K562 (cell line): ENCODE results near the gene C6orf15. TPM values are rescaled to one million over a fixed set of nuclear protein-coding genes. Genes with fewer than 3 reads are reported as not detected.

Experiments used
- ATAC-seq: fragments of 200-7000 bp; cut with Tn5 transposase; 3 replicates; pipeline ENCODE4 v1.9.1; 2020; ENCODE audit warnings: moderate library complexity
- BruUV-seq: library from RNA; stranded (reverse); fragments of 400-500 nt; replicated peaks from 2 replicates; lab custom pipeline; 2021; lab: Mats Ljungman, UMichigan
- CTCF ChIA-PET: fragments of 300-600 bp; formaldehyde crosslinking; extraction: SDS; loops from one replicate; lab custom pipeline; 2021; ENCODE audit warnings: low intra/inter-chr PET ratio; lab: Yijun Ruan, JAX
- POLR2A ChIA-PET: fragments of 300-600, 350-650 bp; sonication (Branson Sonifier 250); formaldehyde crosslinking; extraction: SDS; loops from one replicate; lab custom pipeline; 2021; ENCODE audit warnings: antibody characterized with exemption, inconsistent platforms; lab: Yijun Ruan, JAX
- DNase-seq, 4 experiments: peaks; one replicate each; pipeline versions ENCODE4 v3.0.0 to v3.0.0-alpha.2; 2011 to 2018; ENCODE audit warnings: low spot score in 3 of 4, mixed read lengths in 3 of 4; ENCODE audit errors: extremely low read depth in 1 of 4
- FAIRE-seq: peaks from 2 replicates; lab custom pipeline; 2011; peaks lifted over from hg19 to GRCh38; lab: Jason Lieb, UNC
- H2AFZ ChIP-seq: 2 replicates; pipeline ENCODE4 v1.6.0; 2011; ENCODE audit warnings: low read depth, low read length, control low read depth, inconsistent platforms
- H3K27ac ChIP-seq: fragments of 200-600 bp; 3 replicates; pipeline ENCODE4 v1.8.0; 2011; ENCODE audit warnings: low read depth, mild to moderate bottlenecking, control low read depth, inconsistent platforms, low read length, moderate library complexity, mixed read lengths; ENCODE audit errors: extremely low read depth
- H3K27me3 ChIP-seq, 2 experiments: fragments of 300-600 bp in 1 of 2; 2 replicates in 1 of 2; 3 replicates in 1 of 2; pipeline versions ENCODE4 v1.6.0 to v1.8.0; 2011; ENCODE audit warnings: inconsistent platforms in 2 of 2, low read length in 2 of 2, mild to moderate bottlenecking in 1 of 2, mixed read lengths in 1 of 2, moderate library complexity in 1 of 2; ENCODE audit not compliant: control insufficient read depth in 2 of 2, insufficient read depth in 2 of 2
- H3K36me3 ChIP-seq: fragments of 300-600 bp; 3 replicates; pipeline ENCODE4 v1.8.0; 2011; ENCODE audit warnings: mild to moderate bottlenecking, low read length, inconsistent platforms; ENCODE audit not compliant: control insufficient read depth, insufficient read depth
- H3K4me1 ChIP-seq, 2 experiments: fragments of 200-600 bp in 1 of 2; replicated peaks in 1 of 2; 2 replicates in 1 of 2; 3 replicates in 1 of 2; pipeline versions ENCODE4 v1.5.1 to v1.8.0; 2011; ENCODE audit warnings: inconsistent platforms in 2 of 2, low read length in 2 of 2, mild to moderate bottlenecking in 1 of 2, mixed read lengths in 1 of 2, moderate library complexity in 1 of 2; ENCODE audit not compliant: control insufficient read depth in 2 of 2, insufficient read depth in 2 of 2
- H3K4me2 ChIP-seq: 2 replicates; pipeline ENCODE4 v1.6.1; 2011; ENCODE audit warnings: low read length, control low read depth, inconsistent platforms, mixed read lengths; ENCODE audit not compliant: insufficient read depth
- H3K4me3 ChIP-seq: fragments of 200-600 bp; sonication (generic), shearing (Covaris generic); 2 replicates; pipeline ENCODE4 v1.5.1; 2016; ENCODE audit warnings: control low read depth, inconsistent platforms
- H3K79me2 ChIP-seq: fragments of 200-600 bp; 3 replicates; pipeline ENCODE4 v1.8.0; 2011; ENCODE audit warnings: low read length, inconsistent platforms; ENCODE audit not compliant: control insufficient read depth, insufficient read depth
- H3K9ac ChIP-seq, 2 experiments: 2 replicates each; pipeline versions ENCODE4 v1.6.0 to v1.6.1; 2011; ENCODE audit warnings: low read depth in 2 of 2, low read length in 2 of 2, control low read depth in 1 of 2, inconsistent platforms in 1 of 2, mild to moderate bottlenecking in 1 of 2, mixed read lengths in 1 of 2; ENCODE audit not compliant: insufficient read depth in 1 of 2
- H3K9me1 ChIP-seq: one replicate; pipeline ENCODE4 v1.6.0; 2011; ENCODE audit warnings: inconsistent platforms, mild to moderate bottlenecking, low read length, moderate library complexity; ENCODE audit not compliant: control insufficient read depth, insufficient read depth
- H3K9me3 ChIP-seq: replicated peaks from 2 replicates; pipeline ENCODE4 v1.5.1; 2011; ENCODE audit warnings: low read depth, low read length, inconsistent platforms; ENCODE audit not compliant: control insufficient read depth, insufficient read depth
- H4K20me1 ChIP-seq: replicated peaks from 2 replicates; pipeline ENCODE4 v1.6.1; 2011; ENCODE audit warnings: low read length, inconsistent platforms, mixed read lengths; ENCODE audit not compliant: control insufficient read depth, insufficient read depth
- BCOR ChIP-seq: fragments of 450-650 bp; IDR thresholded peaks from 2 replicates; pipeline ENCODE4 v1.6.1; 2016
- C11orf30 ChIP-seq: fragments of 450-650 bp; IDR thresholded peaks from 2 replicates; pipeline ENCODE4 v1.6.1; 2016; ENCODE audit warnings: low read depth, mild to moderate bottlenecking
- EP400 ChIP-seq: fragments of 450-650 bp; IDR thresholded peaks from 2 replicates; pipeline ENCODE4 v1.6.1; 2017; ENCODE audit warnings: antibody characterized with exemption, mild to moderate bottlenecking, moderate library complexity
- IRF1 ChIP-seq: sonication (generic); formaldehyde crosslinking; IDR thresholded peaks from 2 replicates; pipeline ENCODE4 v1.8.0; 2022; ENCODE audit warnings: missing genetic modification reagents, mild to moderate bottlenecking, borderline replicate concordance
- MAFF ChIP-seq: IDR thresholded peaks from 2 replicates; pipeline ENCODE4 v1.6.1; 2012; ENCODE audit warnings: low read length, improper control_type of control experiment
- MAFG ChIP-seq: fragments of 450-650 bp; conservative IDR thresholded peaks from 2 replicates; pipeline ENCODE4 v1.6.1; 2016; ENCODE audit warnings: missing genetic modification characterization, missing compliant biosample characterization
- MAFK ChIP-seq: IDR thresholded peaks from 2 replicates; pipeline ENCODE4 v1.6.1; 2011; ENCODE audit warnings: low read length, improper control_type of control experiment
- NFE2 ChIP-seq: IDR thresholded peaks from 2 replicates; pipeline ENCODE4 v1.6.1; 2014; ENCODE audit warnings: antibody characterized with exemption, low read depth
- NFE2L1 ChIP-seq: fragments of 450-650 bp; IDR thresholded peaks from 2 replicates; pipeline ENCODE4 v1.6.1; 2016; ENCODE audit warnings: missing genetic modification characterization, low read depth, mild to moderate bottlenecking, missing compliant biosample characterization, moderate library complexity, borderline replicate concordance
- RBM25 ChIP-seq: fragments of 200-400 bp; formaldehyde crosslinking; IDR thresholded peaks from 2 replicates; pipeline ENCODE4 v1.6.1; 2018; ENCODE audit warnings: low read length, low read depth, moderate library complexity; ENCODE audit not compliant: severe bottlenecking
- RHOXF2B ChIP-seq: fragments of 250-450 bp; sonication (Bioruptor Pico); conservative IDR thresholded peaks from 2 replicates; pipeline ENCODE4 v1.5.1; 2021
- ZC3H8 ChIP-seq: fragments of 450-650 bp; IDR thresholded peaks from 2 replicates; pipeline ENCODE4 v1.6.1; 2017
- ZNF316 ChIP-seq: fragments of 450-650 bp; IDR thresholded peaks from 2 replicates; pipeline ENCODE4 v1.6.1; 2016
- ZNF41 ChIP-seq: fragments of 250-450 bp; sonication (Bioruptor Pico); conservative IDR thresholded peaks from 2 replicates; pipeline ENCODE4 v1.4.0; 2020; ENCODE audit warnings: mild to moderate bottlenecking
- WGBS: fragments of 100-300 bp; shearing (Covaris generic); methylation state at CpG from one replicate; pipeline ENCODE4 v1.1.6; 2016; ENCODE audit warnings: low coverage, mixed read lengths; ENCODE audit not compliant: insufficient coverage; ENCODE audit errors: missing lambda C conversion rate; 5-methylcytosine and 5-hydroxymethylcytosine counted together
- in situ Hi-C: fragments of 300-500 bp; cut with MboI; formaldehyde crosslinking; loops from 4 replicates; pipeline ENCODE4 v1.15.0; 2018; ENCODE audit warnings: inconsistent platforms, mixed read lengths
- intact Hi-C: fragments of 100-400 bp; cut with micrococcal nuclease; formaldehyde crosslinking; loops from 2 replicates; pipeline ENCODE4 v1.14.2; 2022
- polyA plus RNA-seq, 8 experiments: library from polyadenylated mRNA; depleted of rRNA in 4 of 8; stranded (reverse) in 5 of 8; unstranded in 3 of 8; fragments of >200 nt; fragmentation: Nextera tagmentation in 2 of 8; fragmentation: Illumina TruSeq in 1 of 8; extraction: Ambion mirVana in 2 of 8; extraction: Trizol in 1 of 8; gene quantifications; 2 replicates each; pipeline versions ENCODE4 v1.2.1 to v1.2.3, GENCODE V29; 2011 to 2014; ENCODE audit warnings: inconsistent platforms in 1 of 8, missing spikeins in 1 of 8
- total RNA-seq, 7 experiments: library from RNA; depleted of rRNA in 6 of 7; stranded (reverse); fragments of >200 nt in 6 of 7; fragmentation: Illumina TruSeq in 2 of 7; extraction: Trizol in 2 of 7; gene quantifications; 2 replicates each; pipeline versions ENCODE4 v1.2.1 to v1.2.3, GENCODE V29; 2011 to 2021; ENCODE audit warnings: low replicate concordance in 1 of 7

The C6orf15 gene
- total and polyA plus RNA-seq, 9 of the 15 experiments (the other 6 are each of a cell fraction or from before 2014, with no cell fraction given) = not detected

DNA sequence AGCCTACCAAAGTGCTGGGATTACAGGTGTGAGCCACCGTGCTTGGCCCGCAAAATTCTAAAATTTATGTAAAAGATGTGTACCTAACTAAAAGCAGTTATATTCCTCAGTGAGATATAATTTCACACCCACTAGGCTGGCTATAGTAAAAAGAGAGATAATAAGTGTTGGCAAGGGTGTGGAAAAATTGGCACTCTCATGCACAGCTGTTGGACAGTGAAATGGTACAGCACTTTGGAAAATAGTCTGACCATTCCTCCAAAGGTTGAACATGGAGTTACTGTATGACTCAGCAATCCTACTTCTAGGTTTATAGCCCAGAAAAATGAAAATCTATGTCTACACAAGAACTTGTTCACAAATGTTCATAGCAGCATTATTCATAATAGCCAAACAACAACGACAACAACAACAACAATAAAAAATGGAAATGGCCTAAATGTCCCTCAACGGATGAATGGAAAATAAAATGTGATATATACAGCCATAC is 13.9 kb downstream of the C6orf15 start:
- peaks cover 0 to 16% of the 10 kb centered on the region in 2 experiments; a peak in 1 of 5 replicates for H3K27me3 ChIP-seq
- H3K36me3 ChIP-seq = no peaks in the 10 kb centered on the region
- no peak overlapping the region for H3K9ac ChIP-seq
- H3K27ac ChIP-seq = no peak overlapping the region
- no peak overlapping the region for H3K4me3 ChIP-seq
- no peaks in the 10 kb centered on the region; a peak in 2 of 5 replicates for H3K4me1 ChIP-seq
- H3K9me1 ChIP-seq = no peaks in the 10 kb centered on the region
- 59% methylated on average over 4 of the region's 4 CpGs for WGBS
- H3K9me3 ChIP-seq = no peaks in the 10 kb centered on the region
- no peak overlapping the region for H3K4me2 ChIP-seq
- no peaks in the 10 kb centered on the region for H3K79me2 ChIP-seq
- ATAC-seq (no peak), FAIRE-seq (peak; percentile 48), DNase-seq (no peak)
- in situ Hi-C loops = no loop called here
- ChIA-PET CTCF (no interaction called here), POLR2A (interaction anchor here (0.9 kb wide), 1 partner anchor 191 kb away, joined by 3 read pairs; no protein-coding TSS in a partner anchor)
- intact Hi-C loops = no loop called here
- TF ChIP-seq BCOR (no peak), RBM25 (peak; percentile 8), MAFG (tag) (peak; percentile 97), ZC3H8 (no peak), ZNF316 (peak; percentile 96), IRF1 (no peak), MAFF (peak; percentile 81), MAFK (peak; percentile 82), ZNF41 (CRISPR knock-in tag) (no peak), NFE2L1 (tag) (peak; percentile 93), EP400 (0 out of 2 replicates have a peak, but pooled peaks have one; percentile 3), RHOXF2B (CRISPR knock-in tag) (no peak), C11orf30 (peak; percentile 93), NFE2 (peak; percentile 92)
- no TSS peak for BruUV-seq
- H4K20me1 ChIP-seq = no peaks in the 10 kb centered on the region
- 0 out of 2 replicates have a peak overlapping the region, but pooled peaks have one; percentile 5 for H2AFZ ChIP-seq
